HEK293 (cell line): ENCODE measurements around the gene PDE4D.
A peak's percentile ranks its signal among the peaks of the same experiment; 100 is the strongest.

ENCODE experiments used
- FEZF1 ChIP-seq: fragments of 450-650 bp; formaldehyde crosslinking; IDR thresholded peaks from 2 replicates; pipeline ENCODE4 v1.5.1; 2016; ENCODE audit warnings: missing biosample characterization, missing genetic modification characterization
- GLIS2 ChIP-seq: fragments of 450-650 bp; formaldehyde crosslinking; IDR thresholded peaks from 2 replicates; pipeline ENCODE4 v1.5.1; 2016; ENCODE audit warnings: missing biosample characterization, missing genetic modification characterization
- KLF16 ChIP-seq: fragments of 450-650 bp; formaldehyde crosslinking; IDR thresholded peaks from 2 replicates; pipeline ENCODE4 v1.5.1; 2017; ENCODE audit warnings: missing biosample characterization, missing genetic modification characterization
- KLF8 ChIP-seq: fragments of 450-650 bp; formaldehyde crosslinking; IDR thresholded peaks from 2 replicates; pipeline ENCODE4 v1.5.1; 2016; ENCODE audit warnings: missing biosample characterization, missing genetic modification characterization
- SP7 ChIP-seq: fragments of 450-650 bp; formaldehyde crosslinking; IDR thresholded peaks from 2 replicates; pipeline ENCODE4 v1.5.1; 2016; ENCODE audit warnings: missing biosample characterization, missing genetic modification characterization
- ZBTB48 ChIP-seq: fragments of 450-650 bp; formaldehyde crosslinking; IDR thresholded peaks from 2 replicates; pipeline ENCODE4 v1.5.1; 2016; ENCODE audit warnings: missing biosample characterization, missing genetic modification characterization
- ZNF19 ChIP-seq: fragments of 450-650 bp; formaldehyde crosslinking; IDR thresholded peaks from 2 replicates; pipeline ENCODE4; 2016; ENCODE audit warnings: missing biosample characterization, missing genetic modification characterization, low read depth
- ZNF274 ChIP-seq, 2 experiments: fragments of 200-500 bp in 1 of 2; fragments of 450-650 bp in 1 of 2; sonication (Bioruptor generic) in 1 of 2; formaldehyde crosslinking in 1 of 2; IDR thresholded peaks; 2 replicates each; pipeline versions ENCODE4 v1.5.1 to v1.6.1; 2014 to 2016; ENCODE audit warnings: borderline replicate concordance in 1 of 2, inconsistent platforms in 1 of 2, low read length in 1 of 2, missing biosample characterization in 1 of 2, missing genetic modification characterization in 1 of 2
- ZNF514 ChIP-seq: fragments of 450-650 bp; formaldehyde crosslinking; IDR thresholded peaks from 2 replicates; pipeline ENCODE4 v1.5.1; 2016; ENCODE audit warnings: missing biosample characterization, missing genetic modification characterization
- ZNF560 ChIP-seq: fragments of 450-650 bp; formaldehyde crosslinking; IDR thresholded peaks from 2 replicates; pipeline ENCODE4 v1.5.1; 2017; ENCODE audit warnings: missing biosample characterization, missing genetic modification characterization, borderline replicate concordance
- ZNF610 ChIP-seq: fragments of 450-650 bp; formaldehyde crosslinking; IDR thresholded peaks from 2 replicates; pipeline ENCODE4 v1.5.1; 2016; ENCODE audit warnings: missing biosample characterization, missing genetic modification characterization, borderline replicate concordance
- ZNF623 ChIP-seq: fragments of 450-650 bp; formaldehyde crosslinking; IDR thresholded peaks from 2 replicates; pipeline ENCODE4 v1.5.1; 2016; ENCODE audit warnings: missing biosample characterization, missing genetic modification characterization
- ZXDB ChIP-seq: fragments of 450-650 bp; formaldehyde crosslinking; IDR thresholded peaks from 2 replicates; pipeline ENCODE4 v1.5.1; 2016; ENCODE audit warnings: missing biosample characterization, missing genetic modification characterization
- TF ChIP-seq, protein P1 (sequence below): fragments of 450-650 bp; formaldehyde crosslinking; IDR thresholded peaks from 2 replicates; pipeline ENCODE4 v1.5.1; 2017; ENCODE audit warnings: missing biosample characterization, missing genetic modification characterization
- TF ChIP-seq, protein P2 (sequence below): fragments of 450-650 bp; formaldehyde crosslinking; IDR thresholded peaks from 2 replicates; pipeline ENCODE4 v1.5.1; 2017; ENCODE audit warnings: missing biosample characterization, missing genetic modification characterization
- TF ChIP-seq, protein P3 (sequence below): fragments of 450-650 bp; formaldehyde crosslinking; IDR thresholded peaks from 2 replicates; pipeline ENCODE4 v1.5.1; 2016; ENCODE audit warnings: missing biosample characterization, missing genetic modification characterization
- TF ChIP-seq, protein P4 (sequence below): fragments of 450-650 bp; formaldehyde crosslinking; IDR thresholded peaks from 2 replicates; pipeline ENCODE4 v1.5.1; 2016; ENCODE audit warnings: missing biosample characterization, missing genetic modification characterization
- TF ChIP-seq, protein P5 (sequence below): fragments of 450-650 bp; formaldehyde crosslinking; IDR thresholded peaks from 2 replicates; pipeline ENCODE4 v1.5.1; 2017; ENCODE audit warnings: missing biosample characterization, missing genetic modification characterization
- TF ChIP-seq, protein P6 (sequence below): fragments of 450-650 bp; formaldehyde crosslinking; IDR thresholded peaks from 2 replicates; pipeline ENCODE4 v1.5.0; 2017; ENCODE audit warnings: missing biosample characterization, missing genetic modification characterization, borderline replicate concordance

Gene PDE4D

DNA sequence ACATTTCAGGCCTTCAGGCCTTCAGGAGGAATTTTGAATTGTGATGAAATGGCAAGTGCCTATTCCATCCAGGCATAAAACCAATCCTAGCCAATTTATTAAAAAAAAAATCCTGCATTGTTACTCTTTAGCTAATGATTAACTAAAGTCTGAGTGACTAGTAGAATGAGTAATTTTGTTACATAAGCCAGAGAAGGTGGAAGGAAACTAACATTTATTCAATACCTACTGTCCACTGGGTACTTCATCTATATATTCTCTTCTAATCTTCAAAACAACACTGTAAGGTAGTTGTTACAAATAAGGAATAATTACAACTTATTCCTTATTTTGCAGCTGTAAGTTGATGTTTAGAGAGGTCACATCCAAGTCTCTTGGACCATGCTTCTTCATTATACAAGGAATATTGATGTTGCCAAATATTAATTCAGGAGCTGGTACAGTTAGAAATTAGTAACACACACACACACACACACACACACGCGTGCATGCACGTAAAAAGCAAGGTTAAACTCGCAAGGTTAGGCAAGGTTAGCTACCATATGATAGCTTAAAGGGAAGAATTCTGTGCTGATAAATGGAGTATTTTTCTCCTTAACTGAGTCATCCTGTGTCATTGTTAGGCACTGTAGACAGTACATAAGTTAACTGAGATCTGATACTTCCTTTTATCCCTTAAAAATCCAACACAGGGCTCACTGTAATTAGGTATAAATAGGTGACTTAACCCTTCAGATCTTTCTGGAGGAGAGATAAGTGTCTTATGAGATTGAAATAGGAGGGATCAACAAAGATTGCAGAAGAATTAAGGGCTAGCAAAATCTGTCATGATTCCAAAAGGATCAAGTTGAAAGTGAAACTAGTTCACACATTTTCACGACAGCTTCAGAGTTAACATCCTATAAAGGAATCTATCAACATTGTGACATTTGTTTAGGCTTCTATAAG lies 596.9 kb downstream of the PDE4D start (continued):
- TF ChIP-seq SP7 (tag by site-specific recombination): peak; percentile 87
- TF ChIP-seq, protein P1, sequence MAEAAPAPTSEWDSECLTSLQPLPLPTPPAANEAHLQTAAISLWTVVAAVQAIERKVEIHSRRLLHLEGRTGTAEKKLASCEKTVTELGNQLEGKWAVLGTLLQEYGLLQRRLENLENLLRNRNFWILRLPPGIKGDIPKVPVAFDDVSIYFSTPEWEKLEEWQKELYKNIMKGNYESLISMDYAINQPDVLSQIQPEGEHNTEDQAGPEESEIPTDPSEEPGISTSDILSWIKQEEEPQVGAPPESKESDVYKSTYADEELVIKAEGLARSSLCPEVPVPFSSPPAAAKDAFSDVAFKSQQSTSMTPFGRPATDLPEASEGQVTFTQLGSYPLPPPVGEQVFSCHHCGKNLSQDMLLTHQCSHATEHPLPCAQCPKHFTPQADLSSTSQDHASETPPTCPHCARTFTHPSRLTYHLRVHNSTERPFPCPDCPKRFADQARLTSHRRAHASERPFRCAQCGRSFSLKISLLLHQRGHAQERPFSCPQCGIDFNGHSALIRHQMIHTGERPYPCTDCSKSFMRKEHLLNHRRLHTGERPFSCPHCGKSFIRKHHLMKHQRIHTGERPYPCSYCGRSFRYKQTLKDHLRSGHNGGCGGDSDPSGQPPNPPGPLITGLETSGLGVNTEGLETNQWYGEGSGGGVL (tag by site-specific recombination): no peak
- TF ChIP-seq ZNF560 (tag by site-specific recombination): no peak
- no peak for TF ChIP-seq ZNF514 (tag by site-specific recombination)
- no peak for TF ChIP-seq ZNF623 (tag by site-specific recombination)
- TF ChIP-seq FEZF1: 0 out of 2 replicates have a peak, but pooled peaks have one; percentile 16
- TF ChIP-seq ZXDB (tag by site-specific recombination): peak; percentile 61
- no peak for TF ChIP-seq KLF16 (tag by site-specific recombination)
- TF ChIP-seq, protein P2, sequence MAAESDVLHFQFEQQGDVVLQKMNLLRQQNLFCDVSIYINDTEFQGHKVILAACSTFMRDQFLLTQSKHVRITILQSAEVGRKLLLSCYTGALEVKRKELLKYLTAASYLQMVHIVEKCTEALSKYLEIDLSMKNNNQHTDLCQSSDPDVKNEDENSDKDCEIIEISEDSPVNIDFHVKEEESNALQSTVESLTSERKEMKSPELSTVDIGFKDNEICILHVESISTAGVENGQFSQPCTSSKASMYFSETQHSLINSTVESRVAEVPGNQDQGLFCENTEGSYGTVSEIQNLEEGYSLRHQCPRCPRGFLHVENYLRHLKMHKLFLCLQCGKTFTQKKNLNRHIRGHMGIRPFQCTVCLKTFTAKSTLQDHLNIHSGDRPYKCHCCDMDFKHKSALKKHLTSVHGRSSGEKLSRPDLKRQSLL (tag by site-specific recombination): no peak
- no peak for TF ChIP-seq ZNF19 (tag by site-specific recombination)
- no peak for TF ChIP-seq GLIS2 (tag by site-specific recombination)
- TF ChIP-seq, protein P3, sequence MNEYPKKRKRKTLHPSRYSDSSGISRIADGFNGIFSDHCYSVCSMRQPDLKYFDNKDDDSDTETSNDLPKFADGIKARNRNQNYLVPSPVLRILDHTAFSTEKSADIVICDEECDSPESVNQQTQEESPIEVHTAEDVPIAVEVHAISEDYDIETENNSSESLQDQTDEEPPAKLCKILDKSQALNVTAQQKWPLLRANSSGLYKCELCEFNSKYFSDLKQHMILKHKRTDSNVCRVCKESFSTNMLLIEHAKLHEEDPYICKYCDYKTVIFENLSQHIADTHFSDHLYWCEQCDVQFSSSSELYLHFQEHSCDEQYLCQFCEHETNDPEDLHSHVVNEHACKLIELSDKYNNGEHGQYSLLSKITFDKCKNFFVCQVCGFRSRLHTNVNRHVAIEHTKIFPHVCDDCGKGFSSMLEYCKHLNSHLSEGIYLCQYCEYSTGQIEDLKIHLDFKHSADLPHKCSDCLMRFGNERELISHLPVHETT (tag by site-specific recombination): peak; percentile 65; the same call in 1 of the 2 replicates
- peak; percentile 87 for TF ChIP-seq ZBTB48
- TF ChIP-seq ZNF274 (IDR thresholded peaks at IDR 0.05; ENCODE audit: low read length): no peak
- no peak for TF ChIP-seq ZNF274 (tag by site-specific recombination; IDR thresholded peaks at IDR 0.05; ENCODE audit: borderline replicate concordance)
- TF ChIP-seq, protein P4, sequence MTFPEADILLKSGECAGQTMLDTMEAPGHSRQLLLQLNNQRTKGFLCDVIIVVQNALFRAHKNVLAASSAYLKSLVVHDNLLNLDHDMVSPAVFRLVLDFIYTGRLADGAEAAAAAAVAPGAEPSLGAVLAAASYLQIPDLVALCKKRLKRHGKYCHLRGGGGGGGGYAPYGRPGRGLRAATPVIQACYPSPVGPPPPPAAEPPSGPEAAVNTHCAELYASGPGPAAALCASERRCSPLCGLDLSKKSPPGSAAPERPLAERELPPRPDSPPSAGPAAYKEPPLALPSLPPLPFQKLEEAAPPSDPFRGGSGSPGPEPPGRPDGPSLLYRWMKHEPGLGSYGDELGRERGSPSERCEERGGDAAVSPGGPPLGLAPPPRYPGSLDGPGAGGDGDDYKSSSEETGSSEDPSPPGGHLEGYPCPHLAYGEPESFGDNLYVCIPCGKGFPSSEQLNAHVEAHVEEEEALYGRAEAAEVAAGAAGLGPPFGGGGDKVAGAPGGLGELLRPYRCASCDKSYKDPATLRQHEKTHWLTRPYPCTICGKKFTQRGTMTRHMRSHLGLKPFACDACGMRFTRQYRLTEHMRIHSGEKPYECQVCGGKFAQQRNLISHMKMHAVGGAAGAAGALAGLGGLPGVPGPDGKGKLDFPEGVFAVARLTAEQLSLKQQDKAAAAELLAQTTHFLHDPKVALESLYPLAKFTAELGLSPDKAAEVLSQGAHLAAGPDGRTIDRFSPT: peak; percentile 55
- TF ChIP-seq KLF8 (tag by site-specific recombination): peak; percentile 61
- TF ChIP-seq, protein P5, sequence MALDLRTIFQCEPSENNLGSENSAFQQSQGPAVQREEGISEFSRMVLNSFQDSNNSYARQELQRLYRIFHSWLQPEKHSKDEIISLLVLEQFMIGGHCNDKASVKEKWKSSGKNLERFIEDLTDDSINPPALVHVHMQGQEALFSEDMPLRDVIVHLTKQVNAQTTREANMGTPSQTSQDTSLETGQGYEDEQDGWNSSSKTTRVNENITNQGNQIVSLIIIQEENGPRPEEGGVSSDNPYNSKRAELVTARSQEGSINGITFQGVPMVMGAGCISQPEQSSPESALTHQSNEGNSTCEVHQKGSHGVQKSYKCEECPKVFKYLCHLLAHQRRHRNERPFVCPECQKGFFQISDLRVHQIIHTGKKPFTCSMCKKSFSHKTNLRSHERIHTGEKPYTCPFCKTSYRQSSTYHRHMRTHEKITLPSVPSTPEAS (tag by site-specific recombination): peak; percentile 64
- TF ChIP-seq, protein P6, sequence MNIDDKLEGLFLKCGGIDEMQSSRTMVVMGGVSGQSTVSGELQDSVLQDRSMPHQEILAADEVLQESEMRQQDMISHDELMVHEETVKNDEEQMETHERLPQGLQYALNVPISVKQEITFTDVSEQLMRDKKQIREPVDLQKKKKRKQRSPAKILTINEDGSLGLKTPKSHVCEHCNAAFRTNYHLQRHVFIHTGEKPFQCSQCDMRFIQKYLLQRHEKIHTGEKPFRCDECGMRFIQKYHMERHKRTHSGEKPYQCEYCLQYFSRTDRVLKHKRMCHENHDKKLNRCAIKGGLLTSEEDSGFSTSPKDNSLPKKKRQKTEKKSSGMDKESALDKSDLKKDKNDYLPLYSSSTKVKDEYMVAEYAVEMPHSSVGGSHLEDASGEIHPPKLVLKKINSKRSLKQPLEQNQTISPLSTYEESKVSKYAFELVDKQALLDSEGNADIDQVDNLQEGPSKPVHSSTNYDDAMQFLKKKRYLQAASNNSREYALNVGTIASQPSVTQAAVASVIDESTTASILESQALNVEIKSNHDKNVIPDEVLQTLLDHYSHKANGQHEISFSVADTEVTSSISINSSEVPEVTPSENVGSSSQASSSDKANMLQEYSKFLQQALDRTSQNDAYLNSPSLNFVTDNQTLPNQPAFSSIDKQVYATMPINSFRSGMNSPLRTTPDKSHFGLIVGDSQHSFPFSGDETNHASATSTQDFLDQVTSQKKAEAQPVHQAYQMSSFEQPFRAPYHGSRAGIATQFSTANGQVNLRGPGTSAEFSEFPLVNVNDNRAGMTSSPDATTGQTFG (tag by site-specific recombination): no peak
- no peak for TF ChIP-seq ZNF610 (tag by site-specific recombination)
